ENCODE measurements around the gene AQP11. TPM values are rescaled to one million over a fixed set of nuclear protein-coding genes. Genes with fewer than 3 reads are reported as not detected.

The AQP11 gene
- 0.29 and 0.53 TPM in 2 replicates for total RNA-seq

GRCh38 chr11:77589521-77590193 lies at the start of gene AQP11:
Gene AQP11 (plus strand): TSS chr11:77589953. CDS start chr11:77589993, 40 bp downstream.

GRCh38 chr11:77637345-77638165 lies 47.8 kb downstream of the AQP11 start, which contains the start of gene CLNS1A:
Gene CLNS1A (minus strand): TSS chr11:77637794. CDS start chr11:77637714, 80 bp downstream.

Small RNAs within 50 kb of the gene (small RNA-seq; reads per million reads assigned to genes)
- gene RNU7-59P, result not detected

Other genes starting within 250 kb of the AQP11 start
- 6.1 and 6.5 TPM in 2 replicates for gene PAK1, start 115.9 kb upstream of the AQP11 start, total RNA-seq
- 138 and 155 TPM in 2 replicates for gene CLNS1A, start 47.8 kb downstream of the AQP11 start, total RNA-seq
- gene RSF1, start 230.8 kb downstream of the AQP11 start, total RNA-seq, result 56.1 and 70.5 TPM in 2 replicates
- 39.2 and 42.4 TPM in 2 replicates for gene AAMDC, start 231.2 kb downstream of the AQP11 start, total RNA-seq